Measurements from ENCODE around the gene VPS39.

The VPS39 gene

GRCh38 chr15:42182328-42182886, 25.7 kb downstream of the VPS39 start:
- TF ChIP-seq CTCF (IDR thresholded peaks at IDR 0.05; ENCODE audit: low read depth, low read length, poor library complexity, severe bottlenecking) = no peak
- TF ChIP-seq EZH2phosphoT487 (IDR thresholded peaks at IDR 0.05; ENCODE audit: borderline replicate concordance, low read length) = no peak
- Histone ChIP-seq H3F3A (ENCODE audit: control insufficient read depth, insufficient read depth) (no peaks in the 10 kb centered on the region), H3K27me3 (ENCODE audit: control insufficient read depth, low read length) (no peaks in the 10 kb centered on the region), H3K9me2 (replicated peaks; ENCODE audit: control insufficient read depth, low read length) (no peaks in the 10 kb centered on the region), H3K36me3 (ENCODE audit: control insufficient read depth, low read length) (peaks cover 69% of the 10 kb centered on the region), H3K9me3 (ENCODE audit: control insufficient read depth, insufficient read depth, low read length) (no peaks in the 10 kb centered on the region), H3K79me2 (ENCODE audit: control insufficient read depth, low read length) (no peaks in the 10 kb centered on the region), H3K4me1 (ENCODE audit: control insufficient read depth, low read length) (peaks cover 5% of the 10 kb centered on the region), H3K4me2 (ENCODE audit: low read length) (no peak overlapping the region), H4K20me1 (ENCODE audit: control insufficient read depth, insufficient read depth, low read depth, low read length) (no peaks in the 10 kb centered on the region; the same call in 1 of the 2 replicates), H3K27ac (ENCODE audit: low read depth, low read length) (no peak overlapping the region), H3K4me3 (ENCODE audit: low read length) (no peak overlapping the region)

- H3K9me3 ChIP-seq (ENCODE audit: control insufficient read depth, insufficient read depth, low read length) = no peaks in the 10 kb centered on the region
- TF ChIP-seq EZH2phosphoT487 (IDR thresholded peaks at IDR 0.05; ENCODE audit: borderline replicate concordance, low read length) (no peak), CTCF (IDR thresholded peaks at IDR 0.05; ENCODE audit: low read depth, low read length, poor library complexity, severe bottlenecking) (no peak)
- no peak overlapping the region for H3K27ac ChIP-seq (ENCODE audit: low read depth, low read length)
- no peak overlapping the region for H3K4me3 ChIP-seq (ENCODE audit: low read length)
- H3K27me3 ChIP-seq (ENCODE audit: control insufficient read depth, low read length) = no peaks in the 10 kb centered on the region
- H3F3A ChIP-seq (ENCODE audit: control insufficient read depth, insufficient read depth) = no peaks in the 10 kb centered on the region
- no peaks in the 10 kb centered on the region for H3K79me2 ChIP-seq (ENCODE audit: control insufficient read depth, low read length)
- no peaks in the 10 kb centered on the region for H4K20me1 ChIP-seq (ENCODE audit: control insufficient read depth, insufficient read depth, low read depth, low read length)
- peaks cover 47% of the 10 kb centered on the region for H3K36me3 ChIP-seq (ENCODE audit: control insufficient read depth, low read length)
- no peaks in the 10 kb centered on the region for H3K4me1 ChIP-seq (ENCODE audit: control insufficient read depth, low read length)
- no peak overlapping the region for H3K4me2 ChIP-seq (ENCODE audit: low read length)
- no peaks in the 10 kb centered on the region for H3K9me2 ChIP-seq (replicated peaks; ENCODE audit: control insufficient read depth, low read length)
Observed at GRCh38 chr15:42178056-42178455, 30.0 kb downstream of the VPS39 start.

- no peaks in the 10 kb centered on the region for H3F3A ChIP-seq (ENCODE audit: control insufficient read depth, insufficient read depth)
- no peaks in the 10 kb centered on the region for H4K20me1 ChIP-seq (ENCODE audit: control insufficient read depth, insufficient read depth, low read depth, low read length)
- H3K9me2 ChIP-seq (replicated peaks; ENCODE audit: control insufficient read depth, low read length) = no peaks in the 10 kb centered on the region
- H3K36me3 ChIP-seq (ENCODE audit: control insufficient read depth, low read length) = peaks cover 57% of the 10 kb centered on the region
- H3K4me1 ChIP-seq (ENCODE audit: control insufficient read depth, low read length) = no peaks in the 10 kb centered on the region
- no peak overlapping the region for H3K4me3 ChIP-seq (ENCODE audit: low read length)
- no peaks in the 10 kb centered on the region for H3K9me3 ChIP-seq (ENCODE audit: control insufficient read depth, insufficient read depth, low read length)
- H3K79me2 ChIP-seq (ENCODE audit: control insufficient read depth, low read length) = no peaks in the 10 kb centered on the region
- no peak overlapping the region for H3K4me2 ChIP-seq (ENCODE audit: low read length)
- H3K27ac ChIP-seq (ENCODE audit: low read depth, low read length) = no peak overlapping the region
- TF ChIP-seq CTCF (IDR thresholded peaks at IDR 0.05; ENCODE audit: low read depth, low read length, poor library complexity, severe bottlenecking) = no peak
- TF ChIP-seq EZH2phosphoT487 (IDR thresholded peaks at IDR 0.05; ENCODE audit: borderline replicate concordance, low read length) = no peak
- no peaks in the 10 kb centered on the region for H3K27me3 ChIP-seq (ENCODE audit: control insufficient read depth, low read length)
Observed at GRCh38 chr15:42175671-42176070, 32.4 kb downstream of the VPS39 start.
